GM18909 (cell line): ENCODE measurements around the gene ATXN1L.
"Not testable (repeated sequence)": the region's sequence is repeated elsewhere in the genome, so short reads cannot be mapped to it uniquely, and the experiment has no call there.

Source experiments
- ATAC-seq: cut with Tn5 transposase; IDR thresholded peaks from one replicate; pipeline ENCODE4 v1.9.1; 2021; ENCODE audit warnings: mild to moderate bottlenecking; ENCODE audit not compliant: unreplicated experiment, poor library complexity

The ATXN1L gene

DNA sequence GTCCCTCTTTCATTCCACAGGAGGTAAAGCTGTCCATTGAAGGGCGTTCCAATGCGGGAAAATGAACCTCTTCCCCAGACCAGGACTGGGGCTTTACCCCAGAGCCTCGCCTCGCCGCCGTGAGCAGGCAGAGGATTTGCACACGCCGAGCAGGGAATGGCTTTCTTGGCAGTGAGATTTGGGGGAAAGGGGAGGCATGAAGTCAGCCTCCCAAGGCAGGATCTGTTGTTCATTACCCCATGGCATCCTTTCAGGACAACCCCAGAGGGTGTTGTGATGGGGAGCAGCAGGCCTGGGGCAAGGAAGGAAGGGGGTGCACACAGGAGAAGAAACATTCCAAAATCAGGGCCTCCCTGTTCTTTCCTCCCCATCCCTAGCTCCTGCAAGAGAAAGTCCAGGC lies 6.0 kb downstream of the ATXN1L start:
- no peak for ATAC-seq

DNA sequence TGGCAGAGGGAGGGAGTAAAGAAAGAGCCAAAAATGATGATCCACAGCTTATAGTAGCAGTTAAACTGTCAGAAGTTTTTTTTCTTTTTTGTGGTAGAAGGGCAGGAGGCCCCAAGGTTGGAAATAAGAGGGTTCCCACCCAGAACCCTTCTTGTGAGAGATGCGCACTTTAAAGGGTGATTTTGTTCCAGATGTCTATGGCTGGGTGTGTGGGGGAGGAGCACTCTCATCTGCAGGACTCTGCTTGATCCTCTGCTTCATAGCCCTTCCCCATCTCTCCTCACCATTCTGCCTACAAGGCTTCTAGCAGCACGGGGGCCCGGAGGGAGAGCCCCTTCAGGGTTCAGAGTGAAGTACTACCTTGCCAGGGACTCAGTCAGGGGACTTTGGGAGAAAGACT lies 6.4 kb downstream of the ATXN1L start:
- ATAC-seq, result no peak

DNA sequence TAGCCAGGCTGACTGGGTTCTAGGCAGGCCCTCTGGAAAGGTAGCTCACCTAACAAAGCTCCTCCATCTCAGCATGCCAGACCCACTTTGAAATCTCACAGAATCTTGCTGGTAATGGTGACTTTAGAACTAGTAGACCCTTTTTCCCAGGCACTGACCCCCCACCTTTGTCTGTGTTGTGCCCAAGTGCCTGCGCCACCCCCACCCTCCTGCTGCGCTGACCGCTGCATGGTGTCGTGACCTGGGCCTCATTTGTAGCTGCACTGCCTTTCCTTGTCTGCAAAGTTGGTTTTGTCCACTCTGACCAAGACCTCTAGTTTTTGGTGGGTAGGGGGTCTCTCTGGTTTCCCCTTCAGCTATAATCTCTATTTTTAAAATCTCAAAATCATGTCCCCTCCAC lies 6.8 kb downstream of the ATXN1L start:
- ATAC-seq, result no peak

DNA sequence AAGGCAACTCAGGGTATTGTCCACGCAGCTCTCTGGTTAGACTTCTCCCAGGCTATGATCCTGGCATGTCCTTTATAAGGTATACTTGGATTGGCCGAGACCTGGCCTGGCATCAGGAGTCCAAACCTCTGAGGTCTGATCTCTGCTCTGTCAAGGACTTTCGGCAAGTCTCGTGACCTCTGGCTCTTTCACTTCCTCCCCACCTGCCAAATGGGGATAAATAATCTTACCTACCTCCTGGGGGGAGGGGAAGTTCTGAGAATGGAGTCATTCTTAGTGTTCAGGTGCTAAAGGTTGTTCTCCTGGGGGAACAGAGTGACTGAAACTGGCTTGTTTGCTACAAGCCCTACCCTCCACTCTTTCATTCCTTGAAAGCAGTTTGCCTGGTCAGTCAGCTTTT lies 7.6 kb downstream of the ATXN1L start:
- ATAC-seq, result peak; percentile 72

DNA sequence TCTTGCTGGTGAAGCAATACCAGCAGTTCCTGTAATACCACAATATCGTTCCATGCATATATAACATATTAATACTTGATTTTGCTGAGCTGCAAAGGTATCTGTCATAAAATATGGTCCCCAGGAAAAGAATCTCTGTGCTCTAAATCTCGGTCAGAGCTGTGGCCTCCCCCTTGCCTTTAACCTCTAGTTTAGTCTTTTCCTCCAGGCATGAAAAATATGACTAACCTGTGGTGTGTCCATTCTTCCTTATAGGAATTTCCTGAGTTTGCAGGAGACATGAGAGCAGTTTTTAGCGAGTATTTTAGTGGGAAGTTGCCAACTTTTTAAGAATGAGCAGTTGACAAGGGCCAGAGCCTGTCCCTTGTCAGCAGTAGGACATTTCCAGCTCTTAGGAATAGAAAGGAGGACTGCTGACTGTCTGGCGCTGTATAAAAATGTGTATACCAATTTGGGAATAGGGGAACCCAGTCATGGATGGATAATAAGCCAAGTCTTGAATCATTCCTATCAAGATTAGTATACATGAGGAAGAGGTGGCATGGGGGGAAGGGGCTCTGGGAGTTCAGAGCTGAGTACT lies 8.7 kb downstream of the ATXN1L start:
- no peak for ATAC-seq

DNA sequence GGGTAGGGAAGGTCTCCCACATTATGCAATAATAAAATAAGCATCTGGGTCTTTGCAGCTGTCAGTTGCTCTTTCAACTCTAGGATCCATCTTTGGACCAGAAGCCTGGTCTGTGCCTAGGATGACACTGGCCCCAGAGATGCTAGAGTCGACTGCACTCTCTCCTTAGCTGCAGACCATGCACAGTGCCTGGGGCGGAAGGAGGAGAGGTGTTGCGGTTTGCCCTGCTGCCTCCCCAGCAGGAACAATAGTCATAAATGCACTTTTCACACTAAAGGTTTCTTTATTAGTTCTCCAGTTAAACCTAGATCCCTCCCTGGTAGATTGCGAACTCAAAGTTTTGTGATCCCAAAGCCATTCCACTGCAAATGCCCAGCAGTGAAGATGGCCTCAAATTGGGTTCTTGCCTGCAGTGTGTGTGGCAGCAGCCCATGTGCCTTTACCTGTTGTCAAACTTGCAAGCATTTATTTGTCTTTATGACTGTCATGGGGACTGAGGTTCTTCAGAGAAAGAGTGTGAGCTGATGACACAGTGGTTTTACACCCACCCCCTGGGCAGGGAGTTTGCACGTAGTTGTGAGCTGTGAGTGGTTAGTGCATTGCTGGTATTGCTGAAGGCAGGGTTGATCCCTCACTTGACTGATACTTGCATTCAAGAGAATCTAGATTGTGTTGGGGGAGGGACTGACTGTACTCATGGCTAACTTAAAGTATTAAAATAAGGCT lies 10.3 kb downstream of the ATXN1L start:
- no peak for ATAC-seq

DNA sequence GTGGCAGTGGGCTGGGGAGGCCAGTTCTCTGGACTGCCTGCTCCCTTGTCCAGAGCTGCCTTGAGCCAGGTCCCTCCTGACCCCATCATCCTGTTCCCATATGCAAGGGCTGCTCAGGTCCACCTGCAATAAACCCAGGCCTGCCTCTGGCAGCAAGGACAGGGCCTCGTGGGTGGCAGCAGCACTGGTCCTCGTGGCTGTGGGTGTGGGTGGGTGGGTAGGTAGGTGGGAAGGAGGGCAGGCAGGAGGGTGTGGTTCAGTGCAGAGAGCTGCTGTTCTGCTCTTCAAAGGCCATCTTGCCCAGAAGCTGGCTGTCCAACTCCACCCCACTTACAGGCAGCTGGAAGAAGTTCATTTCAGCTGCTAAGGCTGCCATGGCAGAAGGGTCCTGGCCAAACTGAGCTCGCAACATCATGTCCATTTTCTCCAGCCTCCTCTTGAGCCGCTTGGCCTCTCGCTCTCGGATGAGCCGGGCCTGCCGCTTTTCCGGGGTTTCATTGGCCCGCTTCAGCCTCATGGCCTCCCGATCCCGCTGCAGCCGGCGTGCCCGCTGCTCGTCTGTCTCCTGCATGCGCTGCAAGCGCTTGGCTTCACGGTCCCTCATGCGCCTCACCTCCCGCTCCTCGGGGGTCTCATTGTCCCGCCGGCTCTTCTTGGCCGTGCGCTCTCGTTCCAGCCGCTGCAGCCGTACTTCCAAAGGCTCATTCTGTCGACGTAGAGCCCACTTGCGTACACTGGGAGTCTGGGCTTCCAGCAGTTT lies 14.2 kb downstream of the ATXN1L start:
- ATAC-seq, result no peak

DNA sequence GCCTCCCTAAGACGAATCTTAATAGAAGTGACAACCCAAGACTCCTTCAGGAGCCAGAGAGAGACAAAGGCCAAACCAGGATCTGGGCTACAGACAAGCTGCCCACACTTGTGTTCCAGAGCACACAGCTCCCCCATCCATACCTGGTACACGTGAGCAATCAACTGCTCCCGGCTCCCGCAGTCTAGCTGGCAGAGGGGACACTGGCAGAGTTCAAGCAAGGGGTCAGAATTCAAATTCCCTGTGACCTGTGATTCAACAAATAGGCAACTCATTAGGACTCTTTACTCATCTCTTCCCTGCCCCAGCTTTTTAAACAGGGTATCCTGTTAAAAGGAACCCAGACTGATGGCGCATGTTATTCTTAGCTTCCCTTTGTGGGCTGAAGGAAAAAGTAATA lies 18.2 kb downstream of the ATXN1L start:
- ATAC-seq, result no peak

DNA sequence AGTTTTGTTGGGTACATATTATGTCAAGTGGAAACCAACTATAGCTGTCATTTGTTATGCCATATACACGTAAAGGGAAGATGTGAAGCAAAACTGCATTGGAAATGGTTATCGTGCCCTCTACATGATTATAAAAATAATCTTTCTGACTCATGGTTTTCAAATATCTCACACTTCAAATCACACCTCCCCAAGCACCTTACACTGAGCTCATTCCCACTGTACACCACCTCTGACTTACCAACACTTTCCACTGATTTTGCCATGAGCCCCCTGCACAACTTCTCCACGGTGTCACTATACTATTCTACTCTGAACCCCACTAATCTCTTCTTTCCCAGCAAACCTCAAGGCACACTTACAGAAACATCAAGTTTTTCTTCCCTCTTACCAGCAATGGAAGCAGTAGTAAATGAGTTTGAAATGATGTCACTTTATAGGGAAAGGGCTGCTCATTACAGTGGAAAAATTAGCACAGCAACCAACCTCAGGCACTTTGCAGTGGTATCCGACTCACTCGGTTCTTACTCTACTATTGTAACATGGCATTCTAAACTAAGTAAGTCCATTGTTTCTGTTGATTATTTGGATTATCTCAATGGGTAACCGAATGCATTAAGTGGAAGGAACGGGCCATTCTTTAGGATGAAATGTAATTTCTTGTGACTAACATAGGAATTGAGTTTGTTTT lies 19.5 kb downstream of the ATXN1L start:
- ATAC-seq, result no peak

DNA sequence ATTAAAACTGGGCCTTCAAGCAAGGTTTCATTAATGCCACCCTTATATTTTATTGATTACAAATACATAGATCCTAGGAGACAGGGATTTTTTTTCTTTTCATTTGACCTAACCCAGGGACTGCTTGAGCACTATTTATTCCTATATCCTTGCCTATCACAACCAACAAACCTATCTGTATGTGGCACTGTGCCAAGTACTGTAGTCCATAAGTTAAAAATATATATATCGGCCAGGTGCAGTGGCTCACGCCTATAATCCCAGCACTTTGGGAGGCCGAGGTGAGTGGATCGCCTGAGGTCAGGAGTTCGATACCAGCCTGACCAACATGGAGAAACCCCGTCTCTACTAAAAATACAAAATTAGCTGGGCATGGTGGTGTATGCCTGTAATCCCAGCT lies 21.4 kb downstream of the ATXN1L start:
- ATAC-seq, result not testable (repeated sequence)

DNA sequence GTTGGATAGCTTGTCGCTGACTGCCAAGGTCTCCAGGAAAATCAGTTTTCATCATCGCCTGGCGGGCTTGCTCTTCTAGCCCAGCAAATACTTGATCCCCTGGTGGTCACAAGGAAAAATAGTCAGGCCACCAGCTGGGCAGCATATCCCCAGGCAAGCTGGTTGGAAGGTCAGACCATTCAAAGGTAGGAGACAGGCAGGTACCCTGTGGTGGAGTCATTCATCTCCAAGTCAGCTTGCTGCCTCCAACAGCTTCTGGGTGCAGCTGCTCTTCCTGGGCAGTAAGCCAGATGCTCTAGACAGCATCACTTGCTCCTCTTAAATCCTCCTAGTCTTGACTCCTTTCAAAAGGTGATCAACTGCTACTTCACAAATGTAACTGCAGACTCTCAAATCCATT lies 22.2 kb downstream of the ATXN1L start:
- no peak for ATAC-seq

DNA sequence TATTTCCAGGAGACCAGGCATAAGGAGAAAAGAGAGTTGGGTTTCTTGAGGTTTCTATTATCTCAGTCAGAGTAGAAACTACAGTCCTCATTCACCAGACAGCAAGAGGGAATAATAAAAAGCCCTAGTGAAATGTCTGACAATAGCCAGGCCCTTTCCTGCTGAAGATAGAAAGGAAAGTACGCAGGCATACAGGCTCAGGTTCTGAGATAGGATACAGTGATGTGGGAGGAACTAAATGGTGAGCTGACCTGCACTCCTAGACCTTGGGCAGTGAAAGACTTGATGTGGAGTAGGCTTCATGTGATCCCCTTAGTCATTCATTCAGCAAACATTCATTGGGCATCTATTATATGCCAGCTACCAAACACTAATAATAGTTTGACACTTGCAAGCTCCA lies 23.3 kb downstream of the ATXN1L start:
- ATAC-seq, result no peak

DNA sequence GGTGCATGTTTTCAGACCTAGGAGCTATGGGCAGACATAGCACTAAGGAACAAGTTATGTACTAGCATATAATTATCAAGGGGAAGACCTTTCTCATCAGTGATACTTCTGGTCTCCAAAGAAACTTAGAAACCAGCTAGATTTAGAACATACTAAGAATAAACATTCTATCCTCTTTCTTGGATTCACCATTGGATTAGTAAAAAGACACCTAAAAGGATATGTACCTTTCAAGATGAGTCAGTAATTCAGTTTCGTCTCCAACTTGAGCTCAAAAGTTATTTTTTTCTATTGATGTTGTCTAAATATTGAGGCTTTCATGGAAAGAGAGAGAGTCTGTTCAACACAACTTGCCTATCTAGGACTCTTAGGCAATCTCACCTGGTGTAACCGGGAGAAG lies 25.0 kb downstream of the ATXN1L start:
- no peak for ATAC-seq

DNA sequence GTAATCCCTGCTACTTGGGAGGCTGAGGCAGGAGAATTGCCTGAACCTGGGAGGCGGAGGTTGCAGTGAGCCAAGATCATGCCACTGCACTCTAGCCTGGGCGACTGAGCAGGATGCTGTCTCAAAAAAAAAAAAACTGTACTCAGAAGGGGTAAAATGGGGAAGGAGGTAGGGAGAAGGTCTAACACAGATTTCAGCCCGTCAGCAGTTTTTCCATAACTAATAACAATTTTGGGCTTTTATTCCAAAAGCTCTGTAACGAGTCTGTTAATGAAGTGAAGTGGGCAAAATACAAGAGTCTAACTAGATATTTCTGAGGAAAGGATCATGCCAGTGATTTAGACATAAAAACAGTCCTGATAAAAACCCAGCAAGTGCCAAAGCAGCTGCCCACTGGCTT lies 27.4 kb downstream of the ATXN1L start:
- ATAC-seq, result no peak

DNA sequence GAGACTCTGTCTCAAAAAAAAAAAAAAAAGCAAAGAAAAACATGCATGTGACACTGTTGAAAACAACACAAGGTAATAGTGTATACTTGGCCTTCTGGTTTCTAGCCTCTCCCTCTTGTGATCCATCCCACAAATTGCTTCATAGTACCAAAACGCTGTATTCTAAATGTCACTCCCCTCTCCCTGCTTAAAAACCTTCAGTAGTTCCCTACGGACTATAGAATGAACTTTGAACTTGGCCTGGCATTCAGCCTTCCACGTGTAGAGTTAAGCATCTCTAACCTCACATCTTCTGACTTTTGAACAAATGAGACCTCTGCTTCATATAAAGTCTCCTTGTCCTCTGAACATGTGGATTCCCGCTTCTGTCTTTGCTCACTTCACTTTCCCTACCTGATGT lies 33.1 kb downstream of the ATXN1L start:
- ATAC-seq, result no peak

DNA sequence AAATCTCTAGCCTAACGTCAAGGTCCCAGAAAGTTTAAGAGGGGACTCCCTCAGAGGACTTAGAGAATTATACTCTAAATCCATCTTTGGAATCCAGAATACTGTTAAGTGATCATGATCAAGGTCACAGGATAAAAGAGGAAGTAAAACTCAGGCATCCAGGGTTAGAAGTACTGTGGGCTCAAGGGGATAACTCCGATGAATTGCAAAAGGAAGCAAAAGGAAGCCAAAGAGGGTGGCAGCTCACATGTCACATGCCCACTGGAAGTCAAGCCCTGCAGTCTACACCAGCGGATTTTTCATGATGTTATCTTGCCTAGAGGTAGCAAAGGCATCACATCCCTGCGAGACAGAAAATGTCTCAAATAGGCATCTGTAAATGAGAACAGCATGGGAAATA lies 34.4 kb downstream of the ATXN1L start:
- no peak for ATAC-seq

DNA sequence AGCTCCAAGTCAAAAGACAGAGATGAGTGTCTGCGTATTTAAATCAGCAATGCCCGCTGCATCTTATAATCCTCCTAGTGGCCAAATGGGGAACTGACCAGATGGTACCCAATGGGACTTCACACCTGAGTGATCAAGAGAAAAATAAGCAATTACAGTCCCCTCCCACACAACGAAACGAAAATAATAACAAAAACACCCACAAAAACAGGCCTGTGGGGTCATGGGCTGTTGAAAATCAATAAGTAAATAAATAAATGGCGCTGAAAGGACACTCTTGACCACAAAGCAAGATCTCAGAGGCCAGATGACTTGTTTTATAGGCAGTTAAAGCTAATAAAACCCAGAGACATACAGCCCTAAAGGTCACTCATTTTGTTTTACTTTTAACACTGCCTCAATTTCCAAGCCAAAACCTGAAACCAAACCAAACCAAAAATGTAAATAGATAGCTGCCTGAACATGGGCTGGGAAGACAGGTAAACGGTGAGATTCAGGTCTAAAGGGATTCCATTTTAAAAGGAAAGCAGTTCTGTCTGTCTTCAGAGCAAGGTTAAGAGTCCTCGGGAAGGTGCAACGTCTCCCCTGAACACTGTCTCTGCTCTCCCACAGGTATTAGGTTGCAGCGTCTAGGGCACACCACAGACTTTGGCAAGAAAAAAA lies 36.9 kb downstream of the ATXN1L start:
- peak; percentile 53 for ATAC-seq

DNA sequence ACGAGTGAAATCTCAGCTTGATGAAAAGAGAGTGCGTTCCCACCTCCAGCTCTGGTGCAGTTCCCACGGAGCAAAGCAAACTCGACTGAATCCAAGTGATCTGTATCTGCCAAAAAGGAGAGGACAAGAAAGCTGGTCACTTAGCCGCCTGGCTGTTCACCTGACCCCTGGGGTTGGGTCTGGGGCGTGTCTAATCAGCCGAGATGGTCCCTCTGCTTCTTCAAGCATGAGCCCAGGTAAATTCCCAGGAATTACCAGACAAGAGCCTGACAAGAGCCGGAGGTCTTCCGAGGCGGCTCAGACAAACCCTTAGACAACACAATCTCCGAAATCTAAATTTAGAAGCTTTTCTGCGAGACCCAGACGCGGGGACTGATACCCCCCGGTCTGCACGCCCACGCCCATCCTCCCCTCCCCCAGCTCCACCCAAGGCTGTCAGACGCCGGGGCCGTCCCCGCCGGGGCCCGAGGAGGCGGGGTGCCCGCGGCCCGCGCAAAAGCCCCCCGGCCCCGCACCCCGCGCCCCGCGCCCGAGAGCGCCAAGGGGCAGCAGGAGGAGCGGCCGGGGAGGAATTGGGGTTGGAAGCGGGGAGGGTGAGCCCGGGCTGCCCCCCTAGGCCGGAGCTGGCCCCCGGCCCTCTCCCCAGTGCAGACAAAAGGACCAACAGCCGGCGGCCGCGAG lies 37.5 kb downstream of the ATXN1L start:
- ATAC-seq, result peak; percentile 57

DNA sequence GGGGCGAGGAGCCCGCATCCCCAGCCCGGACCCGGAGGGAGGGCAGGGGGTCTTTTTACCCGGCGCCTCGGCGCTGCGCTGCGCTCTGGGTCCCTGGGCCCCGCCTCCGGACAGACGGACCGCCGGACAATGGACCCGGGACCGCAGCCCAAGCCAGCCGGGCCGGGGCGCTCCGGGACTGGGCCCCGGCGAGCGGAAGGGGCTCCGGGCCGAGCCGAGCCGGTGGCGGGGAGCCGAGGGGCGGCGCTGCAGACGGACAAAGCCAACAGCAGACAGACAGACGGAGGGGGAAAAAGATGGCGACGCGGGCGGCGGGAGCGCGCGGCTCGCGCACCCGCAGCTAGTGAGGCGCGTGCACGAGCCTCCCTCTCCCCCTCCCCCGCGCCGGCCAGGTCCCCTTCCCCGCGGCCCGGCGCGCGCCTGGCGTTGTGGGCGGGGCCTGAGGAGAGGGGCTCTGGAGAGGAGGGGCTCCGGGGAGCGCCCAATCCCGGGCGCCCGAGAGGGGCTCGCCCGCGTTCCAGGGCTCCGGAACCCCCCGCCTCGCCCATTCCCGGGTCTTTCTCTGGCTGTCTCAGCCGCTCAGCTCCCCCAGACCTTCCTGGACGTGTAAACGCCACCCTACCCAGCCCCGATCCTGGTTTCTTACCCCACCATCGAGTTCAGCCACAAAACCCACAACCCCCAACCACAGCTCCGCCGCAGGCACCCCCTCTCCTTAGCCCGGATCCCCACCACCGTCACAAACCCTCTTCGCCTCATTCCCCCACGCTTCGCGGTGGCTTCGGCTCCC lies 38.3 kb downstream of the ATXN1L start, which contains the start of gene ZNF821:
TSS of gene ZNF821 (minus strand) at position 334 of the 790 bp plus-strand sequence. CDS start 4,236 bp downstream, outside the sequence.
- ATAC-seq, result peak; percentile 51
